IPS-15b (cell line): ENCODE results near the gene SLC30A1.
"Not testable (repeated sequence)": the region's sequence is repeated elsewhere in the genome, so short reads cannot be mapped to it uniquely, and the experiment has no call there.

ENCODE experiments used
- H3K27me3 ChIP-seq: one replicate; pipeline ENCODE4 v1.6.1; 2013; ENCODE audit warnings: low read length; ENCODE audit not compliant: control insufficient read depth, insufficient read depth
- H3K36me3 ChIP-seq: one replicate; pipeline ENCODE4 v1.6.1; 2013; ENCODE audit warnings: low read length; ENCODE audit not compliant: control insufficient read depth, insufficient read depth
- H3K4me1 ChIP-seq: one replicate; pipeline ENCODE4 v1.6.1; 2013; ENCODE audit warnings: mild to moderate bottlenecking, low read length; ENCODE audit not compliant: control insufficient read depth, insufficient read depth
- H3K4me3 ChIP-seq: one replicate; pipeline ENCODE4 v1.5.1; 2013; ENCODE audit warnings: low read depth, low read length
- H3K9ac ChIP-seq: one replicate; pipeline ENCODE4 v1.6.1; 2013; ENCODE audit warnings: low read depth, mild to moderate bottlenecking, low read length
- H3K9me3 ChIP-seq: one replicate; pipeline ENCODE4 v1.6.1; 2013; ENCODE audit warnings: mild to moderate bottlenecking, low read length; ENCODE audit not compliant: control insufficient read depth, insufficient read depth

Gene SLC30A1

GRCh38 chr1:211577277-211577818 lies 1.6 kb downstream of the SLC30A1 start:
- no peaks in the 10 kb centered on the region for H3K9me3 ChIP-seq
- peaks cover 7% of the 10 kb centered on the region for H3K36me3 ChIP-seq
- peaks cover 2% of the 10 kb centered on the region for H3K27me3 ChIP-seq
- H3K4me3 ChIP-seq, result peak overlapping the region; percentile 71
- H3K4me1 ChIP-seq, result peaks cover 27% of the 10 kb centered on the region
- peak overlapping the region; percentile 47 for H3K9ac ChIP-seq

GRCh38 chr1:211576717-211577116 lies 2.2 kb downstream of the SLC30A1 start:
- peaks cover 7% of the 10 kb centered on the region for H3K36me3 ChIP-seq
- peak overlapping the region; percentile 71 for H3K4me3 ChIP-seq
- H3K4me1 ChIP-seq, result peaks cover 23% of the 10 kb centered on the region
- H3K9me3 ChIP-seq, result no peaks in the 10 kb centered on the region
- H3K9ac ChIP-seq, result peak overlapping the region; percentile 47
- peaks cover 2% of the 10 kb centered on the region for H3K27me3 ChIP-seq

GRCh38 chr1:211574705-211575104 lies 4.3 kb downstream of the SLC30A1 start:
- Histone ChIP-seq H3K9me3 (no peaks in the 10 kb centered on the region), H3K4me3 (no peak overlapping the region), H3K4me1 (peaks cover 8% of the 10 kb centered on the region), H3K27me3 (no peaks in the 10 kb centered on the region), H3K9ac (no peak overlapping the region), H3K36me3 (peaks cover 7% of the 10 kb centered on the region)

DNA sequence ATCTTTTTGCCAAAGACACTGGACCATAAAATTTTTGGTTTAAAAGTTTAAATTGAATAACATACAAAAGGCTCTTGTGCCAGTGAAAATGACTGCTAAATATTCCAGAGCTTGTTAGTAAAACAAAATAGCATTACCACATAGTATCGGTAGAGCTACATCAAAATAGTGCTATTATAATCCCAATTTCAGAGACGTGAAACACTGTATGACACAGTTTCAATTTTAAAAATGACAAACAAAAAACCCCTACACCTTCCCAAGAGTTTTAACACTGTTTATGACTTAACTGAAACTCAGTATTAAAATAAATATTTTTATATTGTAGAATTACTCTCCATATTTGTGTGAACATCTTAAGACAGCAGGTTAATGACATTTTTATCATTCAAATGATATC lies 7.0 kb downstream of the SLC30A1 start:
- H3K9ac ChIP-seq, result no peak overlapping the region
- no peak overlapping the region for H3K4me3 ChIP-seq

DNA sequence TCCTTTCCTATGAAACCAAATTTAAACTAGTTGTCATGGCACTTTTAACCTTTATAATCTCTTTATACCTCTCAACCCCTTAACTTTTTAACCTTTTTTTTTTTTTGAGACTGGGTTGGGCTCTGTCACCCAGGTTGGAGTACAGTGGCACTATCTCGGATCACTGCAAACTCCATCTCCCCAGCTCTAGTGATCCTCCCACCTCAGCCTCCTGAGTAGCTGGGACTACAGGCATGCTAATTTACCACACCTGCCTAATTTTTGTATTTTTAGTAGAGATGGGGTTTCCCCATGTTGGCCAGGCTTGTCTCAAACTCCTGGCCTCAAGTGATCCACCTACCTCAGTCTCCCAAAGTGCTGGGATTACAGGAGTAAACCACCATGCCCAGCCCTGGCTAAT lies 8.6 kb downstream of the SLC30A1 start:
- not testable (repeated sequence) for H3K4me1 ChIP-seq, H3K9me3 ChIP-seq, H3K4me3 ChIP-seq, H3K9ac ChIP-seq, H3K27me3 ChIP-seq, H3K36me3 ChIP-seq

More for the DNA sequence above, 7.0 kb downstream of the SLC30A1 start:
- H3K9me3 ChIP-seq, result no peaks in the 10 kb centered on the region
- peaks cover 7% of the 10 kb centered on the region for H3K4me1 ChIP-seq
- H3K27me3 ChIP-seq, result no peaks in the 10 kb centered on the region
- H3K36me3 ChIP-seq, result peaks cover 7% of the 10 kb centered on the region

DNA sequence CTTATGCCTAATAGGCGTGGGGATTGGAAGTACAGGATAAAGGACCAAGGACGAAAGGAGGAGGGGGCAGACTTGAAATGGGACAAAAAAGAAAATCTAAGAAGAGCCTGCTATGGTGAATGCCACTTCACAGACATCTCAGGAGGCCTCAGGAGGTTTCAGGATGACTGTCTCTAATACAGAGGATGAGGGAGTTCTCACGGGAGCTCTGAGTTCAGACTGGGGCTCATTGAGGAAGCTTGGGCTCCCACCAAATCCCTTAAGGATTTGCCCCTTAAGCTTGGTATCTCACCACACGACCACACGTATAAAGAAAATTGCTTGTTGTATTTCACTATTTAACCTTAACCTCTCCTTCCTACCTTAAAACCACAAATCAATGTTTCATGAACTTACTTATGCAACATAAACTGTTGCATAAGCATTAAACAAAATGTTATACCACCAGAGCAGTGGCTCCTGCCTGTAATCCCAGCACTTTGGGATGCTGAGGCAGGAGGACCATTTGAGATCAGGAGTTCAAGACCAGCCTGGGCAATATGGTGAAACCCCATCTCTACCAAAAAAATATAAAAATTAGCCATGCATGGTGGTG lies 12.4 kb downstream of the SLC30A1 start:
- Histone ChIP-seq H3K4me1 (no peaks in the 10 kb centered on the region), H3K9me3 (no peaks in the 10 kb centered on the region), H3K9ac (no peak overlapping the region), H3K4me3 (no peak overlapping the region), H3K36me3 (no peaks in the 10 kb centered on the region), H3K27me3 (no peaks in the 10 kb centered on the region)

DNA sequence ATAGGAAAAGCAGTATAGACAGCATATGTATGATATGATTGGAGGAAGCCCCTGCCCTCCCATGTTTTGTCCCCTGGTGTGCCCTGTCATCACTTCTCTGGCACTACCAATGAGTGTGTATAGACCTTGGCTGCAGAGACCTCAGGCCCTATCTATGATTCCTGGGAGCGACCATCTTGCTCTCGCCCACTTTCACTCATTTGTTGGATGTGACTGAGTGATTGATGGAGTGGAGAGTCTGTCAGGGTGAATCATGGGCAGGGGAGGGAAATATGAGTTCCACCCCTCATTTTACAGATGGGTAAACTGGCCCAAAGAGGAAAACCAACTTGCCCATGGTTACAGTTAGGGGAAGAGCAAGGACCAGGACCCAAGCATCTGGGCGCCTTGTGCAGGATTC lies 14.9 kb downstream of the SLC30A1 start:
- Histone ChIP-seq H3K4me1 (no peaks in the 10 kb centered on the region), H3K4me3 (no peak overlapping the region), H3K36me3 (no peaks in the 10 kb centered on the region), H3K9me3 (no peaks in the 10 kb centered on the region), H3K27me3 (no peaks in the 10 kb centered on the region), H3K9ac (no peak overlapping the region)

GRCh38 chr1:211559222-211560010 lies 19.5 kb downstream of the SLC30A1 start:
- Histone ChIP-seq H3K27me3 (no peaks in the 10 kb centered on the region), H3K36me3 (no peaks in the 10 kb centered on the region), H3K4me1 (no peaks in the 10 kb centered on the region), H3K4me3 (no peak overlapping the region), H3K9me3 (no peaks in the 10 kb centered on the region), H3K9ac (no peak overlapping the region)

GRCh38 chr1:211557894-211558625 lies 20.9 kb downstream of the SLC30A1 start:
- H3K4me3 ChIP-seq, result no peak overlapping the region
- no peaks in the 10 kb centered on the region for H3K9me3 ChIP-seq
- H3K9ac ChIP-seq, result no peak overlapping the region
- no peaks in the 10 kb centered on the region for H3K27me3 ChIP-seq
- no peaks in the 10 kb centered on the region for H3K4me1 ChIP-seq
- H3K36me3 ChIP-seq, result no peaks in the 10 kb centered on the region

DNA sequence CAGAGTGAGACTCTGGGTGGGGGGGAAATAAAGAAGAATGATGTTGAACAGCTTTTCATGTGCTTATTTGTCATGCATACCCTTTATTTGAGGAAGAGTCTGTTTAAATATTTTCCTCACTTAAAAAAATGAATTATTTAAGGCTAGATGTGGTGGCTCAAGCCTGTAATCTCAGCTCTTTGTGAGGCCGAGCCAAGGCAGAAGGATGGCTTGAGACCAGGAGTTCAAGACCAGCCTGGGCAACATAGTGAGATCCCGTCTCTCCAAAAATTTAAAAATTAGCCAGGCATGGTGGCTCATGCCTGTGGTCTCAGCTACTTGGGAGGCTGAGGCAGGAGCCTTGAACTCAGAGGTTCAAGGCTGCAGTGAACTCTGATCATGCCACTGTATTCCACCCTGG lies 25.4 kb downstream of the SLC30A1 start:
- no peak overlapping the region for H3K9ac ChIP-seq
- H3K4me1 ChIP-seq, result peaks cover 7% of the 10 kb centered on the region
- H3K36me3 ChIP-seq, result no peaks in the 10 kb centered on the region
- H3K9me3 ChIP-seq, result no peaks in the 10 kb centered on the region
- peaks cover 3% of the 10 kb centered on the region for H3K27me3 ChIP-seq
- no peak overlapping the region for H3K4me3 ChIP-seq

- H3K4me3 ChIP-seq, result no peak overlapping the region
- peaks cover 9% of the 10 kb centered on the region for H3K4me1 ChIP-seq
- H3K9ac ChIP-seq, result no peak overlapping the region
- no peaks in the 10 kb centered on the region for H3K9me3 ChIP-seq
- H3K36me3 ChIP-seq, result no peaks in the 10 kb centered on the region
- H3K27me3 ChIP-seq, result peaks cover 3% of the 10 kb centered on the region
Observed at GRCh38 chr1:211551638-211552460, 27.1 kb downstream of the SLC30A1 start.
